Glomerular visceral epithelial cell (primary cell): Measurements from ENCODE around the gene ABCA8.
"Not testable (repeated sequence)": the region's sequence is repeated elsewhere in the genome, so short reads cannot be mapped to it uniquely, and the experiment has no call there.

Experiments
- DNase-seq: peaks from one replicate; pipeline ENCODE4 v3.0.0-alpha.2; 2016; ENCODE audit errors: extremely low spot score

Gene ABCA8

DNA sequence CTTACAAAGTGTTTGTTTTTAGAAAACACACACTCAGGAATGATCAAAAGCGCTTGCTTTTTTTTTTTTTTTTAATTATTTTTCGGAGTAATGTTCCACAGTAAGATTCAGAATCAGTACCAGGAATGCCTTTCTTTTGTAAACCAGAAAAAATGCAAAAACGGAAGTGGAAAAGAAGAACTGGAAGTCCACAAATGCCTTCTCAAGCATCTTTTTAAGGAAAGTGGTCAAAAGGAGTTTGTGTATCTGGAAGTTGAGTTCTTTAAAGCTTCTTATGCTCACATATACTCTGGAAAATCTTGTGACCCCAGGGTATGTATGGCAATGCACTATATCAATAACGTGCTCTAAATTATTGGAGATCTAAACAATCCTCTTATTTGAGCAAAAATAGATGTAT lies 126.0 kb downstream of the ABCA8 start:
- no peak for DNase-seq

GRCh38 chr17:68824707-68825106 lies 130.5 kb downstream of the ABCA8 start:
- no peak for DNase-seq

GRCh38 chr17:68824185-68824584 lies 131.0 kb downstream of the ABCA8 start:
- not testable (repeated sequence) for DNase-seq

DNA sequence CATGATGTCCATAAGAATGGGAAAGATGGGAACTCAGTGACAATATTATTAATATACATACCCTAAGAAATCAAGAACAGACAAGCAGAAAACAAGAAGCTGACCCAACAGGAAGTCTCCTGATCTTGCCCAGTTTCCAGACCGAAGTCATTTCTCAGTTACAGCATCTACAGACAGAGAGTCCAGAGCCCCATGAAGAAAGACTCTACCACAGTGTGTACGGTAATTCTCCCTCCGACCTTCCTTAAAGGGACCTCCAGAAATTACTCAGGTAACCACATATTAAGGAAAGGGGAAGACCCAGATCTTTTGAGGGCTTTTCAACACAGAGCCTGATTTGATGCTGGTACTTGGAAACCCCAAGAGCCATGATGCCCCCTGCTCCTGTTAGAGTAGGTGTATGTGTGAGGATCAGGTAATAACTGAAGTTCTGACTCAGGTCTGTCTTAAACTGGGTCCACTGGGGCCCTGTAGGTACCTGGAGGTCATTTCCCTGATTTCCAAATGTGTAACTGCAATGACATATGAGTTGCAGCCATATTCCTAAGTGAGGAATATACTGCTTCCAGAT lies 132.4 kb downstream of the ABCA8 start:
- no peak for DNase-seq

DNA sequence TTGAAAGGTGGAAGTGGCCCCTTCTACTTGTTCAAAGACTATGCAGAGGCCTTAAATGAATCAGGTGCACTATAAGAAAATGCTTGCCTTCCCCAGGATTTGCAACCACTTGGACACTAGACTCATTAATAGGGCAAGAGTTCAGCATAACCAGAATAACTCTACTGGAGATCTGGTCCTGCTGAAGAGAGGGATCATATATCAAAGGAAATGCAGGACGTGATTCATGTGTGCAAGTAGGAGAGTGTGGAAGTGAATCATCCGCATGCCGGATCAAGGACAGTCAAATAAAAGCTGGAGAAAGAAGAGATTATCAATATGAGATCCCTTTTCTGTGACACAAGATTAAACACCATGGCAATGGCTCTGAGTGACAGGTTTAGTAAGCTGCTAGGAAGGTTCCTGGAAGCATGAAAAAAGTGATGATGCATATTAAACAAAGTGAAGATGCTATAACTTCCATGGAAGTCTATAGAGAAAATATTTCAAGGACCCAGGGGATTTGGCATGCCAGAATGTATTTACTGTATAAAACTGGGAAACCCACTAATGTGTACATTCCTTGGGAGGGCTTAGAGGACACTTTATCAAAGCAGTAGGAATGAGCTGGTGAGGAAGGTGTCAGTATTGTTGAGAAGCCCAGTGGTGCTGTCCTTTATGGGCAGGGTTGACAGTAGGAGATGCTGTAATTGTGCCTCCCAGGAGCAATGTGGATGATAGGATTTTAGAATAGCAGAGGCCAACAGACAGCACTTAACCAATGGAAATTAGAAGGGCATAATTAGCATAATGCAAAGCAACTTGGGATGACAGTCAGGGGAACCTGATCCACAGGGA lies 133.1 kb downstream of the ABCA8 start:
- DNase-seq, result peak; percentile 53

DNA sequence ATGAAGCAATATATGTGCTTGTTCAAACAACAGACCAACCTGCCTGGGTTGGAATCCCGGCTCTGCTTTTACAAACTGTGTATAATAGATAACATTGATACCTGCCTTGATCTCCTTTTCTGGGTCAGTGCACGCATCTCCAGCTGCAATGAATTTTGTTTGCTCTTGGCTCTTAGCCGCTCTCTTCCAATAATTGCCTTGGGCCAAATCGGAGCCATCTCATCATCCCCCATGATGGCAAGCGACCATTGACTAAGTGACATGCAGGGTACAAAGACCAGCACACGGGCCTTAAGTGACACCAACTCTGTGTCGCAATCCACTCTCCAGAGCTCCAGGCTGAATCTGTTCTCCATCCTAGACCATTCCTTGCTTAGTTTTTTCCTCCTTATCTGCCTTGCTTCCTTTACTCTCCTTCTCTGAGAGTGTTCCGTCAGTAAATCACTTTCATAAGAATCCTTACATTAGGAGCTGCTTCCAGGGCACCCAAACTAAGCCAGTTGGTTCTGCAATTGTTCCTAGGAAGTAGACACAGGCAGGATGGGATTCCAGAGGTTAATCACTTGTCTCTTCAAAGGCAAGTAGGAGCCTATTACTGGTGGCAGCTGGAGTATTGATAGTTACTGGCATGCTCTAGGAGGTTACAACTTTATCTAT lies 134.2 kb downstream of the ABCA8 start:
- DNase-seq, result no peak

- DNase-seq, result no peak
These were observed 134.7 kb downstream of the ABCA8 start for GRCh38 chr17:68820476-68820824.

DNA sequence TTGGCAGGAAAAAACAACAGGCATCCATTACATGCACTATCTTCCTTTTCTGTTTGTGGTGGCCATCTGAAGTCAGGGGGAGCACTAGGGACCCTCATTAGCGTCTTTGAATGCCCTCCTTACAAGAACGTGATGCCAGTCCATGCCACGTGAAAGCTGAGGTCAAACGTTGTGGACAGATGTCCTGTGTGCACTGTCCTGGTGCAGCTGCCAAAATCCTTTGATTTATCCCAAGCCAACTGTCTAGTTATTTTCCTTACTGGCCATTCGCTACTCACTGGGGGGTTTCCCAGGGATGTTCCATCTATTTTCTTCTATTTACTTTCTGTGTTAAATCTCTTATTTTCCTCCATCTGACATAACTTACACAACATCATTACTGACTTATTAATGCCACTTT lies 135.7 kb downstream of the ABCA8 start:
- DNase-seq, result no peak
